ENCODE results near the gene SPATA20.

DNA sequence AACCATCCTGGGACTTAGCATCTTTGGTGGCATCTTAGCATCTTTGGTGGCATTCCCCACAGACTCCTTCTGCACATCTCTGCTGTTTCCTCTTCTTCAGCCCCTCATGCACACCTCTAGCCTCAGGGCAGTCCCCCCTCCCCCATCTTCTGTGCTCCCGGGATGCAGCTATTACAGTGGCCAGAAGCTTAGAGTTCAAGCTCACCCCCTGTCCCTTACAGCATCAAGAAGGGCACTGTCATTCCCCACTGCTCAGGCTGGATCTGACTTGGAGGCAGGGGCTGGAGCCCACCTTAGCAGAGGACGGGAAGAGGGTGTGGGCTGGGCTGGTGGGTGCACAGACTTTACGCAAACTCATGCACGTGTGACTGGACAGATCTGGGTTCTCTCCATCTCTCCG, 13.8 kb upstream of the SPATA20 start:
- no peak for TF ChIP-seq KDM5A (IDR thresholded peaks at IDR 0.05)
- TF ChIP-seq, protein P1, sequence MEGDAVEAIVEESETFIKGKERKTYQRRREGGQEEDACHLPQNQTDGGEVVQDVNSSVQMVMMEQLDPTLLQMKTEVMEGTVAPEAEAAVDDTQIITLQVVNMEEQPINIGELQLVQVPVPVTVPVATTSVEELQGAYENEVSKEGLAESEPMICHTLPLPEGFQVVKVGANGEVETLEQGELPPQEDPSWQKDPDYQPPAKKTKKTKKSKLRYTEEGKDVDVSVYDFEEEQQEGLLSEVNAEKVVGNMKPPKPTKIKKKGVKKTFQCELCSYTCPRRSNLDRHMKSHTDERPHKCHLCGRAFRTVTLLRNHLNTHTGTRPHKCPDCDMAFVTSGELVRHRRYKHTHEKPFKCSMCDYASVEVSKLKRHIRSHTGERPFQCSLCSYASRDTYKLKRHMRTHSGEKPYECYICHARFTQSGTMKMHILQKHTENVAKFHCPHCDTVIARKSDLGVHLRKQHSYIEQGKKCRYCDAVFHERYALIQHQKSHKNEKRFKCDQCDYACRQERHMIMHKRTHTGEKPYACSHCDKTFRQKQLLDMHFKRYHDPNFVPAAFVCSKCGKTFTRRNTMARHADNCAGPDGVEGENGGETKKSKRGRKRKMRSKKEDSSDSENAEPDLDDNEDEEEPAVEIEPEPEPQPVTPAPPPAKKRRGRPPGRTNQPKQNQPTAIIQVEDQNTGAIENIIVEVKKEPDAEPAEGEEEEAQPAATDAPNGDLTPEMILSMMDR (IDR thresholded peaks at IDR 0.05): no peak
- no peak for TF ChIP-seq JUN (IDR thresholded peaks at IDR 0.05)
- TF ChIP-seq, protein P2, sequence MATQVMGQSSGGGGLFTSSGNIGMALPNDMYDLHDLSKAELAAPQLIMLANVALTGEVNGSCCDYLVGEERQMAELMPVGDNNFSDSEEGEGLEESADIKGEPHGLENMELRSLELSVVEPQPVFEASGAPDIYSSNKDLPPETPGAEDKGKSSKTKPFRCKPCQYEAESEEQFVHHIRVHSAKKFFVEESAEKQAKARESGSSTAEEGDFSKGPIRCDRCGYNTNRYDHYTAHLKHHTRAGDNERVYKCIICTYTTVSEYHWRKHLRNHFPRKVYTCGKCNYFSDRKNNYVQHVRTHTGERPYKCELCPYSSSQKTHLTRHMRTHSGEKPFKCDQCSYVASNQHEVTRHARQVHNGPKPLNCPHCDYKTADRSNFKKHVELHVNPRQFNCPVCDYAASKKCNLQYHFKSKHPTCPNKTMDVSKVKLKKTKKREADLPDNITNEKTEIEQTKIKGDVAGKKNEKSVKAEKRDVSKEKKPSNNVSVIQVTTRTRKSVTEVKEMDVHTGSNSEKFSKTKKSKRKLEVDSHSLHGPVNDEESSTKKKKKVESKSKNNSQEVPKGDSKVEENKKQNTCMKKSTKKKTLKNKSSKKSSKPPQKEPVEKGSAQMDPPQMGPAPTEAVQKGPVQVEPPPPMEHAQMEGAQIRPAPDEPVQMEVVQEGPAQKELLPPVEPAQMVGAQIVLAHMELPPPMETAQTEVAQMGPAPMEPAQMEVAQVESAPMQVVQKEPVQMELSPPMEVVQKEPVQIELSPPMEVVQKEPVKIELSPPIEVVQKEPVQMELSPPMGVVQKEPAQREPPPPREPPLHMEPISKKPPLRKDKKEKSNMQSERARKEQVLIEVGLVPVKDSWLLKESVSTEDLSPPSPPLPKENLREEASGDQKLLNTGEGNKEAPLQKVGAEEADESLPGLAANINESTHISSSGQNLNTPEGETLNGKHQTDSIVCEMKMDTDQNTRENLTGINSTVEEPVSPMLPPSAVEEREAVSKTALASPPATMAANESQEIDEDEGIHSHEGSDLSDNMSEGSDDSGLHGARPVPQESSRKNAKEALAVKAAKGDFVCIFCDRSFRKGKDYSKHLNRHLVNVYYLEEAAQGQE (IDR thresholded peaks at IDR 0.05): no peak
- TF ChIP-seq PHF8 (IDR thresholded peaks at IDR 0.05; ENCODE audit: borderline replicate concordance, low read depth): no peak
- TF ChIP-seq CEBPB (IDR thresholded peaks at IDR 0.05): no peak
- TF ChIP-seq JUNB (IDR thresholded peaks at IDR 0.05): no peak
- TF ChIP-seq, protein P3, sequence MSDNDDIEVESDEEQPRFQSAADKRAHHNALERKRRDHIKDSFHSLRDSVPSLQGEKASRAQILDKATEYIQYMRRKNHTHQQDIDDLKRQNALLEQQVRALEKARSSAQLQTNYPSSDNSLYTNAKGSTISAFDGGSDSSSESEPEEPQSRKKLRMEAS (IDR thresholded peaks at IDR 0.05): no peak
- no peak for TF ChIP-seq POLR2A (IDR thresholded peaks at IDR 0.05; ENCODE audit: low read length)
- TF ChIP-seq HOXB5 (CRISPR knock-in tag; IDR thresholded peaks at IDR 0.05): no peak
- TF ChIP-seq EP300 (IDR thresholded peaks at IDR 0.05): no peak

Data from A549 (cell line).